GM23338 (cell line): ENCODE measurements around the gene PTPRO.

Source experiments
- EZH2 ChIP-seq: fragments of 200-600 bp; sonication (generic); IDR thresholded peaks from one replicate; pipeline ENCODE4 v1.8.0; 2017; ENCODE audit warnings: antibody characterized with exemption, mild to moderate bottlenecking, low read depth; ENCODE audit not compliant: unreplicated experiment
- TF ChIP-seq, protein P1 (sequence below), 2 experiments: fragments of 200-600 bp in 1 of 2; sonication (generic) in 1 of 2; conservative IDR thresholded peaks; 2 replicates each; pipeline versions ENCODE4 v1.5.1 to v1.6.1; 2016 to 2017; ENCODE audit warnings: antibody characterized with exemption in 2 of 2, low read depth in 2 of 2, mild to moderate bottlenecking in 2 of 2, moderate library complexity in 1 of 2

DNA sequence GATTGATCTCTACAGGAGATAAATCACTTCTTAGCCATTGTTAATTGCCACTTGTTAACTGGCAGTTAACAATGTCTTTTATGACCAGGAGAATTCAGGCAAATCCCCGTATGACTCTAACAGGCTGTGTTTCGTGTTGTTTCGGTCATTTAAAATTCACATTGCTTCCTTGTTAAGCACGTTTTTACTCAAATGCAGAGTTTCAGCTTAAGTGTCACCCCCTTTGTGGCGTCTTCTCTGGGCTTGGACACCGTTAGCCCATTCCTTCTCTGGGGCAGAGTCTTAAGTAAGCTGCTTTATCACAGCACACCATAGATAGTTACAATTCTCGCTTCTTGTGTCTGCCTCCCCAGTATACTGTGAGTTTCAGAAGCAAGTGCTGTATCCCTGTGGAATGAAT lies 261.5 kb downstream of the PTPRO start:
- TF ChIP-seq, protein P1, sequence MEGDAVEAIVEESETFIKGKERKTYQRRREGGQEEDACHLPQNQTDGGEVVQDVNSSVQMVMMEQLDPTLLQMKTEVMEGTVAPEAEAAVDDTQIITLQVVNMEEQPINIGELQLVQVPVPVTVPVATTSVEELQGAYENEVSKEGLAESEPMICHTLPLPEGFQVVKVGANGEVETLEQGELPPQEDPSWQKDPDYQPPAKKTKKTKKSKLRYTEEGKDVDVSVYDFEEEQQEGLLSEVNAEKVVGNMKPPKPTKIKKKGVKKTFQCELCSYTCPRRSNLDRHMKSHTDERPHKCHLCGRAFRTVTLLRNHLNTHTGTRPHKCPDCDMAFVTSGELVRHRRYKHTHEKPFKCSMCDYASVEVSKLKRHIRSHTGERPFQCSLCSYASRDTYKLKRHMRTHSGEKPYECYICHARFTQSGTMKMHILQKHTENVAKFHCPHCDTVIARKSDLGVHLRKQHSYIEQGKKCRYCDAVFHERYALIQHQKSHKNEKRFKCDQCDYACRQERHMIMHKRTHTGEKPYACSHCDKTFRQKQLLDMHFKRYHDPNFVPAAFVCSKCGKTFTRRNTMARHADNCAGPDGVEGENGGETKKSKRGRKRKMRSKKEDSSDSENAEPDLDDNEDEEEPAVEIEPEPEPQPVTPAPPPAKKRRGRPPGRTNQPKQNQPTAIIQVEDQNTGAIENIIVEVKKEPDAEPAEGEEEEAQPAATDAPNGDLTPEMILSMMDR (conservative IDR thresholded peaks at IDR 0.05; ENCODE audit: low read depth in 2 of 2), result no peak
- TF ChIP-seq EZH2, result no peak
